Lower leg skin (tissue), 3 donors: ENCODE data around the gene HCN4.

Experiments used
- POLR2A ChIP-seq, 2 donors: fragments of 450-650 bp; IDR thresholded peaks; one replicate each; pipeline ENCODE4 v1.6.1; 2016 to 2017; ENCODE audit warnings: antibody characterized with exemption in 2 of 2, mild to moderate bottlenecking in 1 of 2, moderate library complexity in 1 of 2
- TF ChIP-seq, protein P1 (sequence below), 3 donors: fragments of 450-650 bp; IDR thresholded peaks; one replicate each; pipeline ENCODE4 v1.5.1; 2016; ENCODE audit warnings: antibody characterized with exemption in 3 of 3, mild to moderate bottlenecking in 3 of 3, moderate library complexity in 2 of 3

DNA sequence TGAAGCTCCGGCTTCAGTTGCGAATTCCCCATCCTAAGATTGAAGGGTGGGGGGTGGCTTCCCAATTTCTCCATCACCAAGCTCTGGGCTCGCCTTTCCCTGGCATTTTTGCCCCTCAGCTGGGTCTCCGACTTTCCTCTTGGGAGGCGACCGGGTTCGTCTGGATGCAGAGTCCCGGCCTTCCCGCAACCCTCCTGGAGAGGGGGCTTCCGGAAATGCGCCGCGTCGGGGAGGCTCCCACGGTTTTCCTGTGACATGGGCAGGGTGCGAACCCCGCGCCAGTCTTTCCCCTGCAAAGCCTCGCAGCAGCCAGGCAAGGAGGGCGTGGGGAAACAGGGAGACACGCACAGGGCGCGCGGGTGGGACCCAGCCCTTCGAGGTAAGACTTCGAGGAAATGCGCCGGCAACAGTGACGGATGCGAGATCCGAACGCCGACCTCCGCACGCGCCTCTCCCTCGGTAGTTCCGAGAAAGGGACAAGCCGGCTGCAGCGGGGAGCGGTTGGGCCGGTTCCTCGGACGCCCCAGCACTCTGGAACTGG lies 466 bp upstream of the HCN4 start:
- TF ChIP-seq, protein P1, sequence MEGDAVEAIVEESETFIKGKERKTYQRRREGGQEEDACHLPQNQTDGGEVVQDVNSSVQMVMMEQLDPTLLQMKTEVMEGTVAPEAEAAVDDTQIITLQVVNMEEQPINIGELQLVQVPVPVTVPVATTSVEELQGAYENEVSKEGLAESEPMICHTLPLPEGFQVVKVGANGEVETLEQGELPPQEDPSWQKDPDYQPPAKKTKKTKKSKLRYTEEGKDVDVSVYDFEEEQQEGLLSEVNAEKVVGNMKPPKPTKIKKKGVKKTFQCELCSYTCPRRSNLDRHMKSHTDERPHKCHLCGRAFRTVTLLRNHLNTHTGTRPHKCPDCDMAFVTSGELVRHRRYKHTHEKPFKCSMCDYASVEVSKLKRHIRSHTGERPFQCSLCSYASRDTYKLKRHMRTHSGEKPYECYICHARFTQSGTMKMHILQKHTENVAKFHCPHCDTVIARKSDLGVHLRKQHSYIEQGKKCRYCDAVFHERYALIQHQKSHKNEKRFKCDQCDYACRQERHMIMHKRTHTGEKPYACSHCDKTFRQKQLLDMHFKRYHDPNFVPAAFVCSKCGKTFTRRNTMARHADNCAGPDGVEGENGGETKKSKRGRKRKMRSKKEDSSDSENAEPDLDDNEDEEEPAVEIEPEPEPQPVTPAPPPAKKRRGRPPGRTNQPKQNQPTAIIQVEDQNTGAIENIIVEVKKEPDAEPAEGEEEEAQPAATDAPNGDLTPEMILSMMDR (IDR thresholded peaks at IDR 0.05) = no peak
- no peak for TF ChIP-seq POLR2A (IDR thresholded peaks at IDR 0.05)
